Brain microvascular endothelial cell (primary cell): ENCODE data around the gene HYOU1.

Experiments
- DNase-seq: peaks from one replicate; pipeline ENCODE4 v3.0.0-alpha.2; 2020
- H3K27ac ChIP-seq: fragments of 250-450 bp; sonication (Bioruptor Pico); 2 replicates; pipeline ENCODE4 v1.5.1; 2020; ENCODE audit warnings: mild to moderate bottlenecking, moderate library complexity
- H3K27me3 ChIP-seq: fragments of 250-450 bp; sonication (Bioruptor Pico); replicated peaks from 2 replicates; pipeline ENCODE4 v1.5.1; 2020; ENCODE audit warnings: mild to moderate bottlenecking
- H3K36me3 ChIP-seq: fragments of 250-450 bp; sonication (Bioruptor Pico); replicated peaks from 2 replicates; pipeline ENCODE4 v1.5.1; 2020; ENCODE audit warnings: mild to moderate bottlenecking
- H3K4me3 ChIP-seq: 2 replicates; pipeline ENCODE4 v1.5.1; 2011; ENCODE audit warnings: low read depth, mild to moderate bottlenecking, control low read depth, low read length, moderate library complexity
- CTCF ChIP-seq: IDR thresholded peaks from 2 replicates; pipeline ENCODE4 v1.5.1; 2011; ENCODE audit warnings: low read depth, mild to moderate bottlenecking, moderate library complexity, low read length, control low read depth, inconsistent platforms; ENCODE audit errors: missing control alignments
- in situ Hi-C: cut with HindIII; loops from 2 replicates; pipeline ENCODE4 v1.10.0; 2017; ENCODE audit warnings: low sequenced_read_pairs, low pct_ligation_motif_present

Gene HYOU1

GRCh38 chr11:119027561-119028345, 29.3 kb downstream of the HYOU1 start:
- no peak overlapping the region for H3K27ac ChIP-seq
- TF ChIP-seq CTCF, result no peak
- no peak overlapping the region for H3K4me3 ChIP-seq
- H3K27me3 ChIP-seq, result no peaks in the 10 kb centered on the region
- in situ Hi-C loops, result no loop called here
- peaks cover 14% of the 10 kb centered on the region for H3K36me3 ChIP-seq
- no peak for DNase-seq

DNA sequence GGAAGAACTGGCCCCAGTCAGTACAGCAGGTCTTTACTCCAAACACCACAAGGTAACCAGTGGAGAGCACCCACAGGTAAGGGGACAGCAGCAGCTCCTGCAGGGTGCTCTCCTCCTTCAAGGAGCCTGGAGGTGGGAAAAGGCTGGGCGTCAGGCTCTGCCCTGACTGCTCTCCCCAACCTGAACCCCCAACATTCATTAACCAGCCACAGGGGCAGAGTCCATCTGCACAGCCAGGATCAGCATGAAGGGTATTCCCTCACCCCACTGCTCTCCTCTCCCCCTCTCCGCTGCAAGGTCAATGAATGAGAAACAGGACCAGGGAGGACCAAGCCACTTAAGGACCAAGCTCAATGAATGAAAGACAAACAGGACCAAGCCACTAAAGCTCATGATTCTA, 30.0 kb downstream of the HYOU1 start:
- Histone ChIP-seq H3K4me3 (no peak overlapping the region), H3K27ac (no peak overlapping the region), H3K27me3 (no peaks in the 10 kb centered on the region), H3K36me3 (peaks cover 18% of the 10 kb centered on the region)
- in situ Hi-C loops, result no loop called here
- no peak for DNase-seq
- TF ChIP-seq CTCF, result no peak

DNA sequence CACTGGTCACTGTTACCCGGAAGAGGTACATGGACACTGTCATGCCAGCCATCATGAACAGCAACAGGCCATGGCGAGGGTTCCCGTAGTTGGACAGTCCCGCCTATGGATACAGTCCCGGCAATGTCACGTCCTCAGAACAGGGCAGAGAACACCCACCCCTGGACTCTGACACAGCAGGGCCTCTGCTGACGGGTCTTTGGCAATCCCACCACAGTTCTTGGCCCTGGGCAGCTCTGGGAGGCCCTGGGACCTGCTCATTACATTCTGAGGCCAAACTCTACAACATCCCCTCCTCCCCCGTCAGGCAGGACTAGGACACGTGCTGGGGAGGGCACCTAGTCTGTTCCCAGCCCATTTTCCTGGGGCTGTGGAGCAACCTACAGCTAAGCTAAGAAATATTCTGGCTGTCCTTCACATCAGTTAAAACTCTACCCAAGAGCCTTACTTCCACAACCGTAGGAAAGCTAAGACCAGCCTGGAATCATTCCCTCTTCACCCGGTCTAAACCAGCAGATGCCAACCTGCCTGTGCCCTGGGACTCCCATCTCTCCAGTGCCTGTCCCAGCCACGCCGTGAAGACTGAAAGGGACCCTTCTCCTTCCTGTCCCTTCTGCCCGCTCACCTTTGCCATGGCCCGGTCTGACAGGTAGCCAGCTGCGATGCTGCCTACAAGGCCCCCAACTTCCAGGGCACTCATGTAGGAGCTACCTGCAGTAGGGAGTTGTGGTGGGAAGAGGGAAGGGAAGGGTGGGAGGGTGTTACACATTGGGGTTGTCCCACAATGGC, 30.8 kb downstream of the HYOU1 start:
- DNase-seq, result no peak
- Histone ChIP-seq H3K4me3 (no peak overlapping the region), H3K27me3 (no peaks in the 10 kb centered on the region), H3K27ac (no peak overlapping the region), H3K36me3 (peaks cover 21% of the 10 kb centered on the region)
- no peak for TF ChIP-seq CTCF
- in situ Hi-C loops, result no loop called here

GRCh38 chr11:119025541-119025940, 31.5 kb downstream of the HYOU1 start:
- Histone ChIP-seq H3K36me3 (peaks cover 22% of the 10 kb centered on the region), H3K27me3 (no peaks in the 10 kb centered on the region), H3K27ac (no peak overlapping the region), H3K4me3 (no peak overlapping the region)
- TF ChIP-seq CTCF, result no peak
- in situ Hi-C loops, result no loop called here
- DNase-seq, result no peak

- H3K4me3 ChIP-seq, result no peak overlapping the region
- H3K27ac ChIP-seq, result no peak overlapping the region
- in situ Hi-C loops, result no loop called here
- H3K27me3 ChIP-seq, result no peaks in the 10 kb centered on the region
- DNase-seq, result no peak
- H3K36me3 ChIP-seq, result peaks cover 22% of the 10 kb centered on the region
- TF ChIP-seq CTCF, result no peak
Observed at GRCh38 chr11:119025099-119025473, 31.9 kb downstream of the HYOU1 start.
